Measurements from ENCODE around the gene FAM163B.
A peak's percentile ranks its signal among the peaks of the same experiment; 100 is the strongest.

Gene FAM163B

GRCh38 chr9:133584167-133584558 is 25.0 kb downstream of the FAM163B start:
- Histone ChIP-seq H3K4me1 (peaks cover 76% of the 10 kb centered on the region), H3K9me3 (no peaks in the 10 kb centered on the region), H3K27me3 (no peaks in the 10 kb centered on the region), H3K36me3 (peaks cover 4% of the 10 kb centered on the region; the same call in 1 of the 2 replicates), H3K4me3 (ENCODE audit: low read depth, low read length) (no peak overlapping the region; the same call in 1 of the 2 replicates)
- TF ChIP-seq CTCF (IDR thresholded peaks at IDR 0.05; ENCODE audit: low read depth, low read length) = no peak
- no peak for DNase-seq

- Histone ChIP-seq H3K9me3 (no peaks in the 10 kb centered on the region), H3K4me3 (ENCODE audit: low read depth, low read length) (no peak overlapping the region; the same call in 1 of the 2 replicates), H3K27me3 (no peaks in the 10 kb centered on the region), H3K36me3 (peaks cover 9% of the 10 kb centered on the region), H3K4me1 (peaks cover 76% of the 10 kb centered on the region)
- DNase-seq = peak; percentile 82
- peak; percentile 14; the same call in 1 of the 2 replicates for TF ChIP-seq CTCF (IDR thresholded peaks at IDR 0.05; ENCODE audit: low read depth, low read length)
Measured at GRCh38 chr9:133583586-133583985, 25.6 kb downstream of the FAM163B start.

GRCh38 chr9:133583111-133583510 is 26.1 kb downstream of the FAM163B start:
- no peak for TF ChIP-seq CTCF (IDR thresholded peaks at IDR 0.05; ENCODE audit: low read depth, low read length)
- H3K36me3 ChIP-seq = peaks cover 14% of the 10 kb centered on the region
- DNase-seq = no peak
- peaks cover 76% of the 10 kb centered on the region for H3K4me1 ChIP-seq
- H3K9me3 ChIP-seq = no peaks in the 10 kb centered on the region
- no peak overlapping the region for H3K4me3 ChIP-seq (ENCODE audit: low read depth, low read length)
- no peaks in the 10 kb centered on the region for H3K27me3 ChIP-seq

GRCh38 chr9:133582501-133583045 is 26.6 kb downstream of the FAM163B start:
- DNase-seq = no peak
- no peak for TF ChIP-seq CTCF (IDR thresholded peaks at IDR 0.05; ENCODE audit: low read depth, low read length)
- no peaks in the 10 kb centered on the region for H3K27me3 ChIP-seq
- no peaks in the 10 kb centered on the region for H3K9me3 ChIP-seq
- H3K36me3 ChIP-seq = peaks cover 14% of the 10 kb centered on the region
- H3K4me3 ChIP-seq (ENCODE audit: low read depth, low read length) = no peak overlapping the region
- peaks cover 76% of the 10 kb centered on the region for H3K4me1 ChIP-seq

DNA sequence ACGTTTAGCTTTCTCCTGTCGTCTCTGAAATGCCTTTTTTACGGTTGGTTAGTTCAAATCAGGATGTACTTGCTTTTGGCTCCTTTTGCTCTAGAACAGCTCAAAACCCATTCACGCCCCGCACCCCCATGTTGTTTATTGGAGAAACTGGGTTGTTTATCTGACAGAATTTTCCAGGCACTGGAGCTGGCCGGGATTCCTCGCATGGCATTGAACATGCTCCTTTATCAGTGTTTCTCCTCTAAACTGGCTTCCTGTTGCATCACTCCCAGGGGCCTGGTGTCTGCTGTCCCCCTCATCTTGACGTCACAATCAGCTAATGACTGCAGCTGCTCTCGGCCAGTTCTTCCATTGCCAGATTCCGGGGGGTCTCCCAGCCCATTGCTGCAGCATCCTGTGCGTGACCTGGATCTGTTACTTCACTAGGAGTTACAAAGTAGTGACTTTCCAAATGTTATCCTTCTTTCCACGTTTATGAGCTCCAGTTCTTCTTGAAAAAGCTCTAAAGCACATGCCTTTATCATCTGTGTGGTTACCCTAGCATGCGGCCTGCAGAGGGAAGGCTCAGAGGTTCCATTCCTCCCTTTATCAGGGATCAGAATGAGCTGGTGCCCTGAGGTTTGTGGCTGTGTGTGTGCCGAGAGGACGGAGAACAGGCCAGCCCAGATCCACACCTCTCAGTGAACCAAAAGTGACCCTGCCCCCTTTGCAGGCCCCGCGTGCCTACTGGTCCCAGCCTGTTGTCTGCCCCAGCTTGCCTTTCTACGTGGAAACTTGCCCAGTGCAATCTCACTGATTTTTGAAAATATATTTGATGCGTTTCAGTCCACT is 27.5 kb downstream of the FAM163B start:
- DNase-seq = peak; percentile 86
- H3K27me3 ChIP-seq = no peaks in the 10 kb centered on the region
- H3K4me1 ChIP-seq = peaks cover 74% of the 10 kb centered on the region

More for the DNA sequence above, 27.5 kb downstream of the FAM163B start:
- peak; percentile 11; the same call in 1 of the 2 replicates for TF ChIP-seq CTCF (IDR thresholded peaks at IDR 0.05; ENCODE audit: low read depth, low read length)
- H3K36me3 ChIP-seq = peaks cover 14% of the 10 kb centered on the region
- H3K4me3 ChIP-seq (ENCODE audit: low read depth, low read length) = no peak overlapping the region
- H3K9me3 ChIP-seq = no peaks in the 10 kb centered on the region
